Measurements from ENCODE around the gene KRT73. TPM values are rescaled to one million over a fixed set of nuclear protein-coding genes. Genes with fewer than 3 reads are reported as not detected.

The KRT73 gene
- total RNA-seq, 3 donors from 2014 or later: not detected

- no peak for TF ChIP-seq POLR2AphosphoS5 (IDR thresholded peaks at IDR 0.05)
- TF ChIP-seq POLR2A (IDR thresholded peaks at IDR 0.05): no peak
- intact Hi-C loops (cut with DNase I; ENCODE audit: low total_unique reads): no loop called here
Measured at GRCh38 chr12:52630008-52630500, 11.7 kb upstream of the KRT73 start.

GRCh38 chr12:52629281-52630007 lies 11.1 kb upstream of the KRT73 start:
- H3K36me3 ChIP-seq: no peaks in the 10 kb centered on the region
- no peaks in the 10 kb centered on the region for H3K27me3 ChIP-seq
- intact Hi-C loops (cut with DNase I; ENCODE audit: low total_unique reads): no loop called here
- DNase-seq (ENCODE audit: low spot score in 2 of 2): peak in 1 of 2 donors; percentile 1
- H3K4me3 ChIP-seq: no peak overlapping the region
- no peaks in the 10 kb centered on the region for H3K4me1 ChIP-seq
- TF ChIP-seq POLR2AphosphoS5 (IDR thresholded peaks at IDR 0.05) (no peak), POLR2A (IDR thresholded peaks at IDR 0.05) (no peak), CTCF (IDR thresholded peaks at IDR 0.05) (no peak)
- H3K9me3 ChIP-seq: no peaks in the 10 kb centered on the region
- no peak overlapping the region for H3K27ac ChIP-seq

More at GRCh38 chr12:52630008-52630500, 11.7 kb upstream of the KRT73 start:
- Histone ChIP-seq H3K4me1 (no peaks in the 10 kb centered on the region), H3K9me3 (no peaks in the 10 kb centered on the region), H3K4me3 (no peak overlapping the region), H3K27me3 (no peaks in the 10 kb centered on the region), H3K36me3 (no peaks in the 10 kb centered on the region), H3K27ac (no peak overlapping the region)
- peak in 1 of 2 donors; percentile 13 for DNase-seq (ENCODE audit: low spot score in 2 of 2)

GRCh38 chr12:52628841-52629240 lies 10.5 kb upstream of the KRT73 start:
- Histone ChIP-seq H3K4me1 (no peaks in the 10 kb centered on the region), H3K4me3 (no peak overlapping the region), H3K27ac (no peak overlapping the region), H3K27me3 (no peaks in the 10 kb centered on the region), H3K36me3 (no peaks in the 10 kb centered on the region), H3K9me3 (no peaks in the 10 kb centered on the region)
- intact Hi-C loops (cut with DNase I; ENCODE audit: low total_unique reads): no loop called here
- no peak for TF ChIP-seq CTCF (IDR thresholded peaks at IDR 0.05)
- TF ChIP-seq POLR2AphosphoS5 (IDR thresholded peaks at IDR 0.05): no peak
- TF ChIP-seq POLR2A (IDR thresholded peaks at IDR 0.05): no peak
- DNase-seq (ENCODE audit: low spot score in 2 of 2): no peak

GRCh38 chr12:52628111-52628507 lies 9.8 kb upstream of the KRT73 start:
- no peaks in the 10 kb centered on the region for H3K9me3 ChIP-seq
- peak in 1 of 2 donors; percentile 5 for DNase-seq (ENCODE audit: low spot score in 2 of 2)
- intact Hi-C loops (cut with DNase I; ENCODE audit: low total_unique reads): no loop called here
- no peak overlapping the region for H3K27ac ChIP-seq
- H3K27me3 ChIP-seq: no peaks in the 10 kb centered on the region
- no peaks in the 10 kb centered on the region for H3K4me1 ChIP-seq
- H3K36me3 ChIP-seq: no peaks in the 10 kb centered on the region
- no peak for TF ChIP-seq CTCF (IDR thresholded peaks at IDR 0.05)
- TF ChIP-seq POLR2AphosphoS5 (IDR thresholded peaks at IDR 0.05): no peak
- no peak for TF ChIP-seq POLR2A (IDR thresholded peaks at IDR 0.05)
- H3K4me3 ChIP-seq: no peak overlapping the region

- peak in 1 of 2 donors; percentile 2 for DNase-seq (ENCODE audit: low spot score in 2 of 2)
- intact Hi-C loops (cut with DNase I; ENCODE audit: low total_unique reads): no loop called here
- H3K27me3 ChIP-seq: no peaks in the 10 kb centered on the region
Measured at GRCh38 chr12:52627395-52628110, 9.2 kb upstream of the KRT73 start.

More at GRCh38 chr12:52627395-52628110, 9.2 kb upstream of the KRT73 start:
- no peaks in the 10 kb centered on the region for H3K36me3 ChIP-seq
- TF ChIP-seq CTCF (IDR thresholded peaks at IDR 0.05) (no peak), POLR2AphosphoS5 (IDR thresholded peaks at IDR 0.05) (no peak), POLR2A (IDR thresholded peaks at IDR 0.05) (no peak)
- no peaks in the 10 kb centered on the region for H3K4me1 ChIP-seq
- no peaks in the 10 kb centered on the region for H3K9me3 ChIP-seq
- H3K27ac ChIP-seq: no peak overlapping the region
- H3K4me3 ChIP-seq: no peak overlapping the region
